Activated CD4-positive, alpha-beta T cell treated with anti-CD3 and anti-CD28 coated beads, Interleukin-2, Interleukin-6, amounts not matched to agents 100 ng/mL and 50 ng/mL, durations not matched to agents 16 hours and 8 hours (primary cell): ENCODE data around the gene TRIM65.

Source experiments
- DNase-seq: peaks from one replicate; pipeline ENCODE4 v3.0.0-alpha.2; 2020

Gene TRIM65

GRCh38 chr17:75850928-75851692, 45.6 kb downstream of the TRIM65 start:
- no peak for DNase-seq

- no peak for DNase-seq
These were observed 47.0 kb downstream of the TRIM65 start for GRCh38 chr17:75849724-75850123.

- no peak for DNase-seq
These were observed 47.5 kb downstream of the TRIM65 start for GRCh38 chr17:75849279-75849646.

GRCh38 chr17:75848523-75849278, 48.0 kb downstream of the TRIM65 start:
- DNase-seq: peak; percentile 83

GRCh38 chr17:75847614-75848522, 48.9 kb downstream of the TRIM65 start:
- DNase-seq: no peak

- no peak for DNase-seq
These were observed 49.8 kb downstream of the TRIM65 start for GRCh38 chr17:75846692-75847613.

GRCh38 chr17:75845933-75846691, 50.6 kb downstream of the TRIM65 start:
- DNase-seq: no peak

GRCh38 chr17:75845058-75845711, 51.6 kb downstream of the TRIM65 start:
- peak; percentile 82 for DNase-seq

- no peak for DNase-seq
These were observed 52.2 kb downstream of the TRIM65 start for GRCh38 chr17:75844530-75845057.

GRCh38 chr17:75843577-75844529, 52.9 kb downstream of the TRIM65 start, which contains the start of gene UNC13D:
UNC13D (minus strand) TSS chr17:75844404; CDS start chr17:75844337, 67 bp downstream.
- DNase-seq: peak; percentile 75

GRCh38 chr17:75842963-75843576, 53.7 kb downstream of the TRIM65 start:
- peak; percentile 49 for DNase-seq

GRCh38 chr17:75842411-75842810, 54.3 kb downstream of the TRIM65 start:
- no peak for DNase-seq

GRCh38 chr17:75840799-75841164, 56.0 kb downstream of the TRIM65 start:
- DNase-seq: no peak

GRCh38 chr17:75839942-75840798, 56.6 kb downstream of the TRIM65 start:
- no peak for DNase-seq
